Measurements from ENCODE around the gene MFSD6L. TPM values are rescaled to one million over a fixed set of nuclear protein-coding genes. Genes with fewer than 3 reads are reported as not detected.
A peak's percentile ranks its signal among the peaks of the same experiment; 100 is the strongest.

MFSD6L gene
- total RNA-seq, 1 donor from 2014 or later = 3.1 TPM

DNA sequence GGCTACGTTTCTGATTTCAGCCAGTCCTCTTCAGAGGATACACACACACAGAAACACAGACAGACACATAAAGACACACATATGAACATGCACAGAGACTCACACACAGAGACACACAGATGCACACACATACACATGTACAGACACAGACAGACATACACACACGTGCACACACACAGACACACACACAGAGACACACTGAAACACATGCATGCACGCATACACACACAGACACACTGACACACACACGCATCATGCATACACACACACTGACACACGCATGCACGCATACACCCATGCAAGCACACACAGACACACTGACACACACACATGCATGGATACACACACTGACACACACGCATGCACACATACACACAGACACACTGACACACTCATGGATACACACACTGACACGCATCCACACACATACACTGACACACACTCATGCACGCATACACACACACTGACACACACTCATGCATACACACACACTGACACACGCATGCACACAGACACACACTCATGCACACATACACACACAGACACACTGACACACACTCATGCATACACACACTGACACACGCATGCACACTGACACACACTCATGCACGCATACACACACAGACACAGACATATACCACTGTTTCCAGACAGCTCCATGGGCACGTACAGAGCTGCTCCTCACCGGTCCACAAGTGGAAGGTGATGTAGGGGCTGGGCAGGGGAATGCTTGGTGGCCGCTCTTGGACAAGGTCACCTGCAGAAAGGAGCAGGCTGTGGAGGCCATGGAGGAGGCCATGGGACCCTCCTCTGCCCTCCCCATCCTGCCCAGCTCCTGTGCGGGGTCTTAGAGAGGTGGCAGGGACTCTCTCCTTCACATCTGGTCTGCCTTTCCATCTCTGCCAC, 30.1 kb upstream of the MFSD6L start:
- H3K9me3 Mint-ChIP-seq = no peaks in the 10 kb centered on the region
- H3K36me3 Mint-ChIP-seq = no peaks in the 10 kb centered on the region
- H3K4me3 Mint-ChIP-seq = no peak overlapping the region
- H3K27ac Mint-ChIP-seq = no peak overlapping the region
- DNase-seq (ENCODE audit: extremely low spot score, unreplicated experiment) = peak; percentile 37
- H3K4me1 Mint-ChIP-seq (ENCODE audit: unreplicated experiment) = peaks cover 5% of the 10 kb centered on the region
- TF ChIP-seq, protein P1, sequence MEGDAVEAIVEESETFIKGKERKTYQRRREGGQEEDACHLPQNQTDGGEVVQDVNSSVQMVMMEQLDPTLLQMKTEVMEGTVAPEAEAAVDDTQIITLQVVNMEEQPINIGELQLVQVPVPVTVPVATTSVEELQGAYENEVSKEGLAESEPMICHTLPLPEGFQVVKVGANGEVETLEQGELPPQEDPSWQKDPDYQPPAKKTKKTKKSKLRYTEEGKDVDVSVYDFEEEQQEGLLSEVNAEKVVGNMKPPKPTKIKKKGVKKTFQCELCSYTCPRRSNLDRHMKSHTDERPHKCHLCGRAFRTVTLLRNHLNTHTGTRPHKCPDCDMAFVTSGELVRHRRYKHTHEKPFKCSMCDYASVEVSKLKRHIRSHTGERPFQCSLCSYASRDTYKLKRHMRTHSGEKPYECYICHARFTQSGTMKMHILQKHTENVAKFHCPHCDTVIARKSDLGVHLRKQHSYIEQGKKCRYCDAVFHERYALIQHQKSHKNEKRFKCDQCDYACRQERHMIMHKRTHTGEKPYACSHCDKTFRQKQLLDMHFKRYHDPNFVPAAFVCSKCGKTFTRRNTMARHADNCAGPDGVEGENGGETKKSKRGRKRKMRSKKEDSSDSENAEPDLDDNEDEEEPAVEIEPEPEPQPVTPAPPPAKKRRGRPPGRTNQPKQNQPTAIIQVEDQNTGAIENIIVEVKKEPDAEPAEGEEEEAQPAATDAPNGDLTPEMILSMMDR (conservative IDR thresholded peaks at IDR 0.05) = no peak
- no peaks in the 10 kb centered on the region for H3K27me3 Mint-ChIP-seq

DNA sequence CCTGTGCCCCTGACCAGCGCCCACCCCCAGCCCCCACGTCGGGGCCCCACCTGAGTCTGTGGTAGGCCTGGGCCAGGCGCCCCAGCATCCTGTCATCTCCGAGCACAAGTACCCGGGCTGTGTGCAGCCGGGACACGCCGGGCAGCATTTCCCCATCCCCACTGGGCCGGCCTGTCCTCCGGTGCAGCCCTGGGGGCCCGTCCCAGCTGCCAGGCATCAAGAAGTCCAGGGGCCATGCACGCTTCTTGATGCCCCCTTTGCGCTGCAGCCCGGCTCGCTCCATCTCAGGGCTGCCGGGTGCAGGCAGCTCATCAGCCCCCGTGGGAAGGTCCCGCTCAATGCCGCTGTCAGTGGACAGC, 29.3 kb upstream of the MFSD6L start:
- H3K27me3 Mint-ChIP-seq = no peaks in the 10 kb centered on the region
- H3K4me3 Mint-ChIP-seq = no peak overlapping the region
- H3K9me3 Mint-ChIP-seq = no peaks in the 10 kb centered on the region
- peaks cover 5% of the 10 kb centered on the region for H3K4me1 Mint-ChIP-seq (ENCODE audit: unreplicated experiment)
- H3K36me3 Mint-ChIP-seq = no peaks in the 10 kb centered on the region
- H3K27ac Mint-ChIP-seq = no peak overlapping the region
- TF ChIP-seq, protein P1 (conservative IDR thresholded peaks at IDR 0.05) = no peak
- peak; percentile 54 for DNase-seq (ENCODE audit: extremely low spot score, unreplicated experiment)

GRCh38 chr17:8826808-8827435, 27.8 kb upstream of the MFSD6L start:
- peaks cover 4% of the 10 kb centered on the region for H3K27me3 Mint-ChIP-seq
- peaks cover 7% of the 10 kb centered on the region for H3K9me3 Mint-ChIP-seq
- TF ChIP-seq, protein P1 (conservative IDR thresholded peaks at IDR 0.05) = no peak
- peak; percentile 45 for DNase-seq (ENCODE audit: extremely low spot score, unreplicated experiment)
- H3K4me3 Mint-ChIP-seq = no peak overlapping the region
- H3K36me3 Mint-ChIP-seq = no peaks in the 10 kb centered on the region
- H3K4me1 Mint-ChIP-seq (ENCODE audit: unreplicated experiment) = peaks cover 5% of the 10 kb centered on the region
- H3K27ac Mint-ChIP-seq = no peak overlapping the region

DNA sequence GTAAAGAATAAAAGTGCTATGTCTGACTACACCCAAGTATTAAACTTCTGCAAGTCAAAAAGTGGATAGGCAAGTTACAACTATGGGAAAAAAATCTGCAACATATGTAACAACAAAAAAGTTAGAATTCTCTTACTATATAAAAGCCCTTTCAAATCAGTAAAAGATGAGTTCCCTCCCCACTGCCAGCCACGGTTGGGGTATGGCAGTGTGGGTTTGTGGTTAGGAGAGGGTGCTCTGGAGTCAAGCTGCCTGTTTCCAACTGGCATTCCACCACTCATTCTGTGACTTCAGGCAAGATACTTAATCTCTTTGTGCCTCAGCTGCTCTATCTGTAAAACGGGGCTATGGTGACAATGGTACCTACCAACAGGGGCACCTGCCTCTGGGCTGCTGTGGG, 26.6 kb upstream of the MFSD6L start:
- peaks cover 7% of the 10 kb centered on the region for H3K9me3 Mint-ChIP-seq
- no peak for DNase-seq (ENCODE audit: extremely low spot score, unreplicated experiment)
- TF ChIP-seq, protein P1 (conservative IDR thresholded peaks at IDR 0.05) = no peak
- H3K4me3 Mint-ChIP-seq = no peak overlapping the region
- peaks cover 4% of the 10 kb centered on the region for H3K27me3 Mint-ChIP-seq
- no peak overlapping the region for H3K27ac Mint-ChIP-seq
- H3K4me1 Mint-ChIP-seq (ENCODE audit: unreplicated experiment) = peaks cover 5% of the 10 kb centered on the region
- no peaks in the 10 kb centered on the region for H3K36me3 Mint-ChIP-seq

DNA sequence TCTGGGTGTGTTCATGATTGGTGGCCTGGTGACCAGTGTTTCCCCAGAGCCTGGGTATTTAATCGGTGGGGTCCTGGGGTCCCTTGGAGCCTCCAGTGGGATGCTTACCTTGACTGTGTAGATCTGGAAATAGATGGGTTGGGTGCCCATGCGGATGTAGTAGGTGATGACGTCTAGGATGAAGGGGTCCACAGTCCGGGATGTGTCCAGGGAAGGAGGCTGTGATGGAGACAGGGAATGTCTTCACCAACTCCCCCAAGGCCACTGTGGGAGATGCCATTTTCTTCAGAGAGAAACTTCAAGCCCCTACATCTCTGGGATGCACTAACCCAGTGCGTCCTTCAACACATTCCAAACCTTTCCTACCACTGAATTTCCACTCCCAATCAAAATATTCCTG, 24.1 kb upstream of the MFSD6L start:
- peak; percentile 20 for DNase-seq (ENCODE audit: extremely low spot score, unreplicated experiment)
- Mint-ChIP-seq H3K4me1 (ENCODE audit: unreplicated experiment) (peaks cover 5% of the 10 kb centered on the region), H3K4me3 (no peak overlapping the region), H3K27me3 (peaks cover 23% of the 10 kb centered on the region), H3K9me3 (peaks cover 7% of the 10 kb centered on the region), H3K27ac (no peak overlapping the region), H3K36me3 (no peaks in the 10 kb centered on the region)
- TF ChIP-seq, protein P1 (conservative IDR thresholded peaks at IDR 0.05) = no peak
